ENCODE results near the gene MED22.
"Not testable (repeated sequence)": the region's sequence is repeated elsewhere in the genome, so short reads cannot be mapped to it uniquely, and the experiment has no call there.

The MED22 gene

GRCh38 chr9:133321411-133321935 is 26.5 kb downstream of the MED22 start:
- Histone ChIP-seq H3K4me1 (ENCODE audit: control insufficient read depth in 1 of 2, insufficient read depth in 2 of 2, low read length in 2 of 2) (no peaks in the 10 kb centered on the region), H3K36me3 (ENCODE audit: control insufficient read depth in 1 of 2, insufficient read depth in 2 of 2, low read length in 2 of 2) (no peaks in the 10 kb centered on the region), H3K27me3 (ENCODE audit: low read depth, low read length) (no peaks in the 10 kb centered on the region), H3K4me3 (ENCODE audit: low read depth in 1 of 2, low read length in 2 of 2) (no peak overlapping the region), H3K9me3 (ENCODE audit: control insufficient read depth in 1 of 2, low read length in 2 of 2) (no peaks in the 10 kb centered on the region), H3K27ac (ENCODE audit: low read length) (no peak overlapping the region)

GRCh38 chr9:133320421-133320881 is 27.5 kb downstream of the MED22 start:
- Histone ChIP-seq H3K9me3 (ENCODE audit: control insufficient read depth in 1 of 2, low read length in 2 of 2) (no peaks in the 10 kb centered on the region), H3K4me1 (ENCODE audit: control insufficient read depth in 1 of 2, insufficient read depth in 2 of 2, low read length in 2 of 2) (no peaks in the 10 kb centered on the region), H3K27me3 (ENCODE audit: low read depth, low read length) (no peaks in the 10 kb centered on the region), H3K36me3 (ENCODE audit: control insufficient read depth in 1 of 2, insufficient read depth in 2 of 2, low read length in 2 of 2) (no peaks in the 10 kb centered on the region), H3K27ac (ENCODE audit: low read length) (no peak overlapping the region), H3K4me3 (ENCODE audit: low read depth in 1 of 2, low read length in 2 of 2) (no peak overlapping the region)

GRCh38 chr9:133317551-133317950 is 30.4 kb downstream of the MED22 start:
- H3K27me3 ChIP-seq (ENCODE audit: low read depth, low read length); H3K36me3 ChIP-seq (ENCODE audit: control insufficient read depth in 1 of 2, insufficient read depth in 2 of 2, low read length in 2 of 2): not testable (repeated sequence)

GRCh38 chr9:133315997-133316396 is 31.9 kb downstream of the MED22 start:
- Histone ChIP-seq H3K27ac (ENCODE audit: low read length) (no peak overlapping the region), H3K4me3 (ENCODE audit: low read depth in 1 of 2, low read length in 2 of 2) (no peak overlapping the region), H3K27me3 (ENCODE audit: low read depth, low read length) (no peaks in the 10 kb centered on the region), H3K9me3 (ENCODE audit: control insufficient read depth in 1 of 2, low read length in 2 of 2) (no peaks in the 10 kb centered on the region), H3K36me3 (ENCODE audit: control insufficient read depth in 1 of 2, insufficient read depth in 2 of 2, low read length in 2 of 2) (no peaks in the 10 kb centered on the region), H3K4me1 (ENCODE audit: control insufficient read depth in 1 of 2, insufficient read depth in 2 of 2, low read length in 2 of 2) (no peaks in the 10 kb centered on the region)

More at GRCh38 chr9:133317551-133317950, 30.4 kb downstream of the MED22 start:
- H3K4me1 ChIP-seq (ENCODE audit: control insufficient read depth in 1 of 2, insufficient read depth in 2 of 2, low read length in 2 of 2); H3K27ac ChIP-seq (ENCODE audit: low read length); H3K9me3 ChIP-seq (ENCODE audit: control insufficient read depth in 1 of 2, low read length in 2 of 2); H3K4me3 ChIP-seq (ENCODE audit: low read depth in 1 of 2, low read length in 2 of 2): not testable (repeated sequence)

DNA sequence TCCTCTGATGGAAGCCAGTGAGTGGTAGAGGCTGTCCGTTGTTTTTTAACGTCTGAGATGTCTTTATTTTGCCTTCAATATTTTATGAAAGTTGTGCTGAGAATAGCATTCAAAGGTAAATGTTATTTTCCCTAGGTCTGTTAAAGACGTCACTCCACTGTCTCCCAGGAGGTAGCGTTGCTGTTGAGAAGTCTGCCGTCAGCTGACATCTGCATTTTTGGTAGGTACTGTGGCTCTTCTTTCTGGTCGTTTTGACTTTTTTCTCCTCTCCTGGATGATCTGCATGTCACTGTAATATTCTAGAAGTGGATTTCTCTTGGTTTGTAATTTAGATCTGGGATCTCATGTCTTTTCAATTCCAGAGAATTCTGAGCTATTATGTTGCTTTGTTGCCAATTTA is 38.3 kb downstream of the MED22 start:
- Histone ChIP-seq H3K4me1 (ENCODE audit: control insufficient read depth in 1 of 2, insufficient read depth in 2 of 2, low read length in 2 of 2) (peaks cover 0 to 5% of the 10 kb centered on the region in 2 donors), H3K9me3 (ENCODE audit: control insufficient read depth in 1 of 2, low read length in 2 of 2) (no peaks in the 10 kb centered on the region), H3K27ac (ENCODE audit: low read length) (no peak overlapping the region), H3K4me3 (ENCODE audit: low read depth in 1 of 2, low read length in 2 of 2) (no peak overlapping the region), H3K27me3 (ENCODE audit: low read depth, low read length) (no peaks in the 10 kb centered on the region), H3K36me3 (ENCODE audit: control insufficient read depth in 1 of 2, insufficient read depth in 2 of 2, low read length in 2 of 2) (no peaks in the 10 kb centered on the region)

- Histone ChIP-seq H3K36me3 (ENCODE audit: control insufficient read depth in 1 of 2, insufficient read depth in 2 of 2, low read length in 2 of 2) (no peaks in the 10 kb centered on the region), H3K4me3 (ENCODE audit: low read depth in 1 of 2, low read length in 2 of 2) (no peak overlapping the region)
Observed at GRCh38 chr9:133307301-133307700, 40.6 kb downstream of the MED22 start.

GRCh38 chr9:133306242-133307204 is 41.4 kb downstream of the MED22 start:
- Histone ChIP-seq H3K36me3 (ENCODE audit: control insufficient read depth in 1 of 2, insufficient read depth in 2 of 2, low read length in 2 of 2) (no peaks in the 10 kb centered on the region), H3K4me1 (ENCODE audit: control insufficient read depth in 1 of 2, insufficient read depth in 2 of 2, low read length in 2 of 2) (peaks cover 0 to 5% of the 10 kb centered on the region in 2 donors), H3K4me3 (ENCODE audit: low read depth in 1 of 2, low read length in 2 of 2) (no peak overlapping the region), H3K27me3 (ENCODE audit: low read depth, low read length) (no peaks in the 10 kb centered on the region), H3K9me3 (ENCODE audit: control insufficient read depth in 1 of 2, low read length in 2 of 2) (no peaks in the 10 kb centered on the region), H3K27ac (ENCODE audit: low read length) (no peak overlapping the region)

More at GRCh38 chr9:133307301-133307700, 40.6 kb downstream of the MED22 start:
- no peaks in the 10 kb centered on the region for H3K27me3 ChIP-seq (ENCODE audit: low read depth, low read length)
- no peaks in the 10 kb centered on the region for H3K9me3 ChIP-seq (ENCODE audit: control insufficient read depth in 1 of 2, low read length in 2 of 2)
- H3K4me1 ChIP-seq (ENCODE audit: control insufficient read depth in 1 of 2, insufficient read depth in 2 of 2, low read length in 2 of 2), result peaks cover 0 to 5% of the 10 kb centered on the region in 2 donors
- no peak overlapping the region for H3K27ac ChIP-seq (ENCODE audit: low read length)

- H3K36me3 ChIP-seq (ENCODE audit: control insufficient read depth in 1 of 2, insufficient read depth in 2 of 2, low read length in 2 of 2), result no peaks in the 10 kb centered on the region
Observed at GRCh38 chr9:133305731-133306130, 42.2 kb downstream of the MED22 start.

DNA sequence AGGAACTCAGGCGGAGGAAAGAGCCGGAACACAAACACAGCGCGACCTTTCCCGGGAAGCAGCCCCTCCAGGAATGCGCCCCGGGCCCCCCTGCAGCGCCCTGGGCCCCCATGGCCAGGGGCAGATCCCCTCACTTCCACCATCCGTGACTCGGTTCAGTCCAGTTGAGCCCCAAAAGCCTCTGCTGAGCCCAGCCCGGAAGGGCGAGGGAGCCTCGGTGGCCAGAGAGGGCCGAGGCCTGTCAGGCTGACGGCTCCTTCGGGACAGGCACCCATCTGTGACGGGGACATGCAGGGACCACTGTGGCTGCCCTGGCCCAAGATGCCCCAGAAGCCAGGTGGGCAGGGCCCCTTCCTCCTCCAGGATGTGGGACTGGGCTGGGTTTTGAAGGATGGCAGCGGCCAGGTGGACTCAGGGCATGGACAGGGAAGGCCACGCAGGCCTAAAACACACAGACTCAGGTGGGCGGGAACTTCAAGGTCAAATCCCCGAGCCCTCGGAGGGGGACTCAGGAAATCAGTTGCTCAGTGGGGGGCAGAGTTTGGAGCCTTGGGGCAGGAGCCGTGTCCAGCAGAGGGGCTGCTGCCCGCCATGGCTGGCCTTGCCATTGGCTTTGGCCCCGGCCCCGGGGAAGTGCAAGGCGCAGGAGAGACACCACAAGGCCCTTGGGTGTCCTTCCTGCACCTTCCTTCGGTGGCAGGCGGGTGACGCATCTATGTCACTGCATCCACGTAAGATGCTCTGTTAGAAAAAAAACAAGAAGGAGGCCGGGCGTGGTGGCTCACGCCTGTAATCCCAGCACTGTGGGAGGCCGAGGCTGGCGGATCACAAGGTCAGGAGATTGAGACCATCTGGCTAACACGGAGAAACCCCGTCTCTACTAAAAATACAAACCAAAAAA is 43.2 kb downstream of the MED22 start:
- no peak overlapping the region for H3K27ac ChIP-seq (ENCODE audit: low read length)
- no peaks in the 10 kb centered on the region for H3K9me3 ChIP-seq (ENCODE audit: control insufficient read depth in 1 of 2, low read length in 2 of 2)
- peaks cover 0 to 5% of the 10 kb centered on the region in 2 donors for H3K4me1 ChIP-seq (ENCODE audit: control insufficient read depth in 1 of 2, insufficient read depth in 2 of 2, low read length in 2 of 2)
- H3K4me3 ChIP-seq (ENCODE audit: low read depth in 1 of 2, low read length in 2 of 2), result no peak overlapping the region
- no peaks in the 10 kb centered on the region for H3K36me3 ChIP-seq (ENCODE audit: control insufficient read depth in 1 of 2, insufficient read depth in 2 of 2, low read length in 2 of 2)
- no peaks in the 10 kb centered on the region for H3K27me3 ChIP-seq (ENCODE audit: low read depth, low read length)

More at GRCh38 chr9:133305731-133306130, 42.2 kb downstream of the MED22 start:
- H3K9me3 ChIP-seq (ENCODE audit: control insufficient read depth in 1 of 2, low read length in 2 of 2), result no peaks in the 10 kb centered on the region
- H3K4me3 ChIP-seq (ENCODE audit: low read depth in 1 of 2, low read length in 2 of 2), result no peak overlapping the region
- H3K4me1 ChIP-seq (ENCODE audit: control insufficient read depth in 1 of 2, insufficient read depth in 2 of 2, low read length in 2 of 2), result peaks cover 0 to 5% of the 10 kb centered on the region in 2 donors
- H3K27ac ChIP-seq (ENCODE audit: low read length), result no peak overlapping the region
- H3K27me3 ChIP-seq (ENCODE audit: low read depth, low read length), result no peaks in the 10 kb centered on the region

GRCh38 chr9:133304158-133304470 is 43.8 kb downstream of the MED22 start:
- no peak overlapping the region for H3K4me3 ChIP-seq (ENCODE audit: low read depth in 1 of 2, low read length in 2 of 2)
- no peaks in the 10 kb centered on the region for H3K9me3 ChIP-seq (ENCODE audit: control insufficient read depth in 1 of 2, low read length in 2 of 2)
- H3K27me3 ChIP-seq (ENCODE audit: low read depth, low read length), result no peaks in the 10 kb centered on the region
- H3K27ac ChIP-seq (ENCODE audit: low read length), result no peak overlapping the region
- peaks cover 0 to 5% of the 10 kb centered on the region in 2 donors for H3K4me1 ChIP-seq (ENCODE audit: control insufficient read depth in 1 of 2, insufficient read depth in 2 of 2, low read length in 2 of 2)
- H3K36me3 ChIP-seq (ENCODE audit: control insufficient read depth in 1 of 2, insufficient read depth in 2 of 2, low read length in 2 of 2), result no peaks in the 10 kb centered on the region

Data from muscle layer of duodenum (tissue), 2 donors.